IMR-90 (cell line): ENCODE results near the gene XIST. TPM values are rescaled to one million over a fixed set of nuclear protein-coding genes. Genes with fewer than 3 reads are reported as not detected.

Experiments used
- ATAC-seq: fragments of 200-7000 bp; cut with Tn5 transposase; 2 replicates; pipeline ENCODE4 v1.9.1; 2020; ENCODE audit warnings: low read depth, mild to moderate bottlenecking, moderate library complexity
- BruUV-seq: library from RNA; stranded (reverse); fragments of 400-500 nt; replicated peaks from 2 replicates; lab custom pipeline; 2021; lab: Mats Ljungman, UMichigan
- CTCF ChIA-PET: fragments of 300-600 bp; formaldehyde crosslinking; extraction: SDS; loops from one replicate; lab custom pipeline; 2021; ENCODE audit warnings: antibody characterized with exemption; lab: Yijun Ruan, JAX
- POLR2A ChIA-PET: fragments of 300-600 bp; sonication (Branson Sonifier 250); formaldehyde crosslinking; loops from one replicate; lab custom pipeline; 2022; ENCODE audit warnings: antibody characterized with exemption; ENCODE audit not compliant: unreplicated experiment; lab: Charles Lee
- DNase-seq: peaks from one replicate; pipeline ENCODE4 v3.0.0; 2013
- H2AFZ ChIP-seq: replicated peaks from 2 replicates; pipeline ENCODE3; 2013; ENCODE audit warnings: low read length, mild to moderate bottlenecking; ENCODE audit not compliant: poor library complexity
- H2AK5ac ChIP-seq: 2 replicates; pipeline ENCODE4 v1.6.1; 2013; ENCODE audit warnings: low read depth, low read length, inconsistent platforms
- H2AK9ac ChIP-seq: replicated peaks from 2 replicates; pipeline ENCODE3; 2013; ENCODE audit warnings: mild to moderate bottlenecking, low read depth, low read length, moderate library complexity; ENCODE audit not compliant: poor library complexity
- H2BK120ac ChIP-seq: 2 replicates; pipeline ENCODE4 v1.6.1; 2013; ENCODE audit warnings: low read depth, low read length, inconsistent platforms
- H2BK15ac ChIP-seq: 3 replicates; pipeline ENCODE4 v1.6.1; 2013; ENCODE audit warnings: low read depth, low read length, inconsistent platforms
- H2BK20ac ChIP-seq: 2 replicates; pipeline ENCODE4 v1.6.1; 2013; ENCODE audit warnings: low read depth, mild to moderate bottlenecking, inconsistent platforms, low read length, moderate library complexity
- H2BK5ac ChIP-seq: 2 replicates; pipeline ENCODE4 v1.6.1; 2013; ENCODE audit warnings: mild to moderate bottlenecking, low read depth, low read length, inconsistent platforms; ENCODE audit not compliant: poor library complexity, severe bottlenecking
- H3K14ac ChIP-seq: replicated peaks from 2 replicates; pipeline ENCODE4 v1.6.1; 2013; ENCODE audit warnings: low read depth, low read length, inconsistent platforms
- H3K18ac ChIP-seq: 2 replicates; pipeline ENCODE4 v1.6.1; 2013; ENCODE audit warnings: low read depth, low read length, control low read depth
- H3K23ac ChIP-seq: 2 replicates; pipeline ENCODE4 v1.6.1; 2013; ENCODE audit warnings: low read depth, low read length, inconsistent platforms
- H3K27ac ChIP-seq: 2 replicates; pipeline ENCODE4 v1.5.1; 2013; ENCODE audit warnings: mild to moderate bottlenecking, control low read depth, low read length; ENCODE audit not compliant: insufficient read depth
- H3K27me3 ChIP-seq: 2 replicates; pipeline ENCODE4 v1.6.1; 2013; ENCODE audit warnings: low read length; ENCODE audit not compliant: control insufficient read depth, insufficient read depth
- H3K36me3 ChIP-seq: 2 replicates; pipeline ENCODE4 v1.6.1; 2013; ENCODE audit warnings: low read length, mixed read lengths; ENCODE audit not compliant: control insufficient read depth, insufficient read depth
- H3K4ac ChIP-seq: 2 replicates; pipeline ENCODE4 v1.6.1; 2013; ENCODE audit warnings: low read depth, low read length, inconsistent platforms
- H3K4me1 ChIP-seq: 2 replicates; pipeline ENCODE4 v1.6.1; 2013; ENCODE audit warnings: low read length, mixed read lengths; ENCODE audit not compliant: control insufficient read depth, insufficient read depth
- H3K4me2 ChIP-seq: 2 replicates; pipeline ENCODE4 v1.6.1; 2013; ENCODE audit warnings: low read depth, mild to moderate bottlenecking, control low read depth, low read length, moderate library complexity
- H3K4me3 ChIP-seq: 2 replicates; pipeline ENCODE4 v1.5.1; 2013; ENCODE audit warnings: low read depth, mild to moderate bottlenecking, control low read depth, low read length, moderate library complexity; ENCODE audit not compliant: insufficient read depth
- H3K56ac ChIP-seq: 2 replicates; pipeline ENCODE4 v1.6.1; 2013; ENCODE audit warnings: low read length, inconsistent platforms; ENCODE audit not compliant: insufficient read depth; ENCODE audit errors: extremely low read depth
- H3K79me1 ChIP-seq, 2 experiments: 2 replicates each; pipeline ENCODE4 v1.6.1; 2013; ENCODE audit warnings: low read length in 2 of 2, inconsistent platforms in 1 of 2, low read depth in 1 of 2
- H3K9ac ChIP-seq: 2 replicates; pipeline ENCODE4 v1.6.1; 2013; ENCODE audit warnings: low read depth, low read length, control low read depth
- H3K9me1 ChIP-seq: 2 replicates; pipeline ENCODE4 v1.6.1; 2013; ENCODE audit warnings: low read length, inconsistent platforms; ENCODE audit not compliant: insufficient read depth
- H3K9me3 ChIP-seq: 2 replicates; pipeline ENCODE4 v1.6.1; 2013; ENCODE audit warnings: low read length; ENCODE audit not compliant: control insufficient read depth, insufficient read depth
- H4K20me1 ChIP-seq: 2 replicates; pipeline ENCODE4 v1.6.1; 2013; ENCODE audit warnings: low read length, inconsistent platforms; ENCODE audit not compliant: insufficient read depth
- H4K5ac ChIP-seq: 2 replicates; pipeline ENCODE4 v1.6.1; 2013; ENCODE audit warnings: mild to moderate bottlenecking, low read depth, low read length, control low read depth
- H4K8ac ChIP-seq, 2 experiments: 2 replicates each; pipeline ENCODE4 v1.6.1; 2013; ENCODE audit warnings: low read depth in 2 of 2, low read length in 2 of 2, control low read depth in 1 of 2, inconsistent platforms in 1 of 2
- H4K91ac ChIP-seq: 2 replicates; pipeline ENCODE4 v1.6.1; 2013; ENCODE audit warnings: low read depth, low read length, inconsistent platforms; ENCODE audit not compliant: insufficient read depth
- BHLHE40 ChIP-seq: fragments of 150-350 bp; IDR thresholded peaks from 2 replicates; pipeline ENCODE4 v1.6.1; 2016; ENCODE audit warnings: mild to moderate bottlenecking, low read depth, low read length
- CEBPB ChIP-seq: IDR thresholded peaks from 2 replicates; pipeline ENCODE4 v1.6.1; 2012; ENCODE audit warnings: low read depth, low read length, improper control_type of control experiment
- CHD1 ChIP-seq: IDR thresholded peaks from 2 replicates; pipeline ENCODE4 v1.6.1; 2012; ENCODE audit warnings: low read depth, low read length, improper control_type of control experiment
- CTCF ChIP-seq: conservative IDR thresholded peaks from 2 replicates; pipeline ENCODE4 v1.5.1; 2012; ENCODE audit warnings: mild to moderate bottlenecking, low read depth, low read length, improper control_type of control experiment
- FOS ChIP-seq: fragments of 150-350 bp; IDR thresholded peaks from 2 replicates; pipeline ENCODE4 v1.6.1; 2016; ENCODE audit warnings: low read depth, low read length
- MAFK ChIP-seq: IDR thresholded peaks from 2 replicates; pipeline ENCODE4 v1.6.1; 2012; ENCODE audit warnings: low read depth, low read length, improper control_type of control experiment
- MAZ ChIP-seq: IDR thresholded peaks from 2 replicates; pipeline ENCODE4 v1.6.1; 2012; ENCODE audit warnings: low read depth, mild to moderate bottlenecking, low read length, improper control_type of control experiment, moderate library complexity, borderline replicate concordance
- MXI1 ChIP-seq: IDR thresholded peaks from 2 replicates; pipeline ENCODE4 v1.6.1; 2012; ENCODE audit warnings: low read depth, mild to moderate bottlenecking, low read length, moderate library complexity, borderline replicate concordance
- NFE2L2 ChIP-seq: fragments of 150-350 bp; IDR thresholded peaks from 2 replicates; pipeline ENCODE4 v1.6.1; 2016; ENCODE audit warnings: low read depth, mild to moderate bottlenecking, low read length
- POLR2A ChIP-seq: IDR thresholded peaks from 2 replicates; pipeline ENCODE4 v1.6.1; 2012; ENCODE audit warnings: mild to moderate bottlenecking, low read depth, low read length
- RAD21 ChIP-seq: IDR thresholded peaks from 2 replicates; pipeline ENCODE4 v1.6.1; 2012; ENCODE audit warnings: low read length, improper control_type of control experiment
- RCOR1 ChIP-seq: IDR thresholded peaks from 2 replicates; pipeline ENCODE4 v1.6.1; 2012; ENCODE audit warnings: mild to moderate bottlenecking, low read length, improper control_type of control experiment; ENCODE audit not compliant: insufficient replicate concordance
- RFX5 ChIP-seq: IDR thresholded peaks from 2 replicates; pipeline ENCODE4 v1.8.0; 2012; ENCODE audit warnings: low read depth, mild to moderate bottlenecking, low read length, moderate library complexity
- SMC3 ChIP-seq: fragments of 150-350 bp; IDR thresholded peaks from 2 replicates; pipeline ENCODE4 v1.6.1; 2016; ENCODE audit warnings: low read depth, mild to moderate bottlenecking, antibody characterized with exemption, low read length, moderate library complexity
- WGBS, 2 experiments: methylation state at CpG; one replicate each; pipeline versions ENCODE4 v1.1.5 to v1.1.7; 2013; ENCODE audit warnings: missing lambda C conversion rate in 2 of 2; ENCODE audit not compliant: insufficient read length in 1 of 2; ENCODE audit errors: extremely low coverage in 2 of 2; 5-methylcytosine and 5-hydroxymethylcytosine counted together
- dilution Hi-C: fragments of 300-500 bp; cut with HindIII; formaldehyde crosslinking; loops from one replicate; pipeline ENCODE4 v1.14.3; 2018; ENCODE audit warnings: low sequenced_read_pairs; ENCODE audit not compliant: unreplicated experiment
- in situ Hi-C: fragments of 300-500 bp; cut with MboI; formaldehyde crosslinking; loops from 3 replicates; pipeline ENCODE4 v1.14.3; 2019; ENCODE audit warnings: low sequenced_read_pairs, inconsistent platforms, mixed read lengths
- intact Hi-C: fragments of 100-400 bp; cut with micrococcal nuclease; formaldehyde crosslinking; loops from 2 replicates; pipeline ENCODE4 v1.10.0; 2022
- polyA plus RNA-seq, 3 experiments: library from polyadenylated mRNA; depleted of rRNA; stranded (reverse); fragments of >200 nt; gene quantifications; 2 replicates each; pipeline ENCODE4 v1.2.3, GENCODE V29; 2012; ENCODE audit warnings: low replicate concordance in 1 of 3
- total RNA-seq: library from RNA; depleted of rRNA; stranded (reverse); fragments of >200 nt; gene quantifications from 2 replicates; pipeline ENCODE4 v1.2.3, GENCODE V29; 2012
- TF ChIP-seq, protein P1 (sequence below): fragments of 150-350 bp; IDR thresholded peaks from 2 replicates; pipeline ENCODE4 v1.6.1; 2017; ENCODE audit warnings: mild to moderate bottlenecking, antibody characterized with exemption, low read length, low read depth
- TF ChIP-seq, protein P2 (sequence below): fragments of 150-350 bp; IDR thresholded peaks from 2 replicates; pipeline ENCODE4 v1.6.1; 2016; ENCODE audit warnings: low read depth, mild to moderate bottlenecking, low read length, moderate library complexity, borderline replicate concordance

The XIST gene
- total and polyA plus RNA-seq, 2 of the 4 experiments (the other 2 are of a cell fraction): 48.9 to 159 TPM

- Histone ChIP-seq H4K5ac (no peak overlapping the region), H3K9me1 (no peaks in the 10 kb centered on the region), H2BK5ac (no peak overlapping the region), H3K9ac (no peak overlapping the region), H3K4me3 (no peak overlapping the region), H3K4me1 (no peaks in the 10 kb centered on the region), H2AK5ac (no peak overlapping the region), H2BK15ac (no peak overlapping the region), H3K36me3 (peaks cover 1% of the 10 kb centered on the region), H3K18ac (no peak overlapping the region), H3K56ac (no peak overlapping the region), H2BK120ac (no peak overlapping the region), H3K27me3 (no peaks in the 10 kb centered on the region; the same call in 1 of the 2 replicates), H2AFZ (no peak overlapping the region), H4K20me1 (peaks cover 91% of the 10 kb centered on the region), H2AK9ac (no peak overlapping the region), H4K91ac (no peak overlapping the region), H3K27ac (no peak overlapping the region), H3K9me3 (no peaks in the 10 kb centered on the region), H3K23ac (no peak overlapping the region), H3K4me2 (no peak overlapping the region), H2BK20ac (no peak overlapping the region), H3K79me1 (peaks cover 0 to 3% of the 10 kb centered on the region in 2 experiments; a peak in 1 of 4 replicates), H3K14ac (no peak overlapping the region), H3K4ac (no peak overlapping the region), H4K8ac (no peak overlapping the region)
- in situ Hi-C loops (no loop called here), intact Hi-C loops (no loop called here), dilution Hi-C loops (no loop called here)
- no TSS peak for BruUV-seq
- ATAC-seq (no peak), DNase-seq (no peak)
- ChIA-PET POLR2A (no interaction called here), CTCF (no interaction called here)
- TF ChIP-seq SMC3 (no peak), POLR2A (no peak), MXI1 (no peak), RAD21 (no peak), MAZ (no peak), MAFK (no peak), CHD1 (no peak), NFE2L2 (no peak), CTCF (no peak), CEBPB (no peak), RFX5 (no peak), FOS (no peak), RCOR1 (no peak), BHLHE40 (no peak)
- TF ChIP-seq, protein P1, sequence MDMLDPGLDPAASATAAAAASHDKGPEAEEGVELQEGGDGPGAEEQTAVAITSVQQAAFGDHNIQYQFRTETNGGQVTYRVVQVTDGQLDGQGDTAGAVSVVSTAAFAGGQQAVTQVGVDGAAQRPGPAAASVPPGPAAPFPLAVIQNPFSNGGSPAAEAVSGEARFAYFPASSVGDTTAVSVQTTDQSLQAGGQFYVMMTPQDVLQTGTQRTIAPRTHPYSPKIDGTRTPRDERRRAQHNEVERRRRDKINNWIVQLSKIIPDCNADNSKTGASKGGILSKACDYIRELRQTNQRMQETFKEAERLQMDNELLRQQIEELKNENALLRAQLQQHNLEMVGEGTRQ: no peak
- TF ChIP-seq, protein P2, sequence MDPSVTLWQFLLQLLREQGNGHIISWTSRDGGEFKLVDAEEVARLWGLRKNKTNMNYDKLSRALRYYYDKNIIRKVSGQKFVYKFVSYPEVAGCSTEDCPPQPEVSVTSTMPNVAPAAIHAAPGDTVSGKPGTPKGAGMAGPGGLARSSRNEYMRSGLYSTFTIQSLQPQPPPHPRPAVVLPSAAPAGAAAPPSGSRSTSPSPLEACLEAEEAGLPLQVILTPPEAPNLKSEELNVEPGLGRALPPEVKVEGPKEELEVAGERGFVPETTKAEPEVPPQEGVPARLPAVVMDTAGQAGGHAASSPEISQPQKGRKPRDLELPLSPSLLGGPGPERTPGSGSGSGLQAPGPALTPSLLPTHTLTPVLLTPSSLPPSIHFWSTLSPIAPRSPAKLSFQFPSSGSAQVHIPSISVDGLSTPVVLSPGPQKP: no peak
- WGBS, 2 experiments: no CpG with 5 or more reads among the region's 1 CpG
Measured at GRCh38 chrX:73836956-73837477, 15.5 kb downstream of the XIST start.
